Mesenchymal stem cell (in vitro differentiated cells and primary cell): ENCODE results near the gene MYH11.

Experiments used
- DNase-seq: peaks from one replicate; pipeline ENCODE4 v3.0.0-alpha.2; 2013
- H2AFZ ChIP-seq: one replicate; pipeline ENCODE4 v1.6.1; 2013; ENCODE audit warnings: low read depth, mild to moderate bottlenecking, control low read depth, inconsistent platforms, low read length, moderate library complexity
- H2AK5ac ChIP-seq: 2 replicates; pipeline ENCODE4 v1.6.1; 2013; ENCODE audit warnings: low read length, moderate library complexity, mild to moderate bottlenecking, inconsistent platforms; ENCODE audit not compliant: severe bottlenecking
- H2BK120ac ChIP-seq: one replicate; pipeline ENCODE4 v1.6.1; 2013; ENCODE audit warnings: low read depth, mild to moderate bottlenecking, inconsistent platforms, low read length, moderate library complexity
- H2BK12ac ChIP-seq, 2 experiments: one replicate each; pipeline ENCODE4 v1.6.1; 2013; ENCODE audit warnings: inconsistent platforms in 2 of 2, low read length in 2 of 2, mild to moderate bottlenecking in 2 of 2, moderate library complexity in 2 of 2, control low read depth in 1 of 2
- H2BK15ac ChIP-seq: one replicate; pipeline ENCODE4 v1.6.1; 2013; ENCODE audit warnings: mild to moderate bottlenecking, low read depth, inconsistent platforms; ENCODE audit not compliant: poor library complexity, severe bottlenecking
- H2BK5ac ChIP-seq: 2 replicates; pipeline ENCODE4 v1.6.1; 2013; ENCODE audit warnings: low read depth, mild to moderate bottlenecking, low read length, control low read depth, inconsistent platforms; ENCODE audit not compliant: poor library complexity, severe bottlenecking
- H3K14ac ChIP-seq, 2 experiments: one replicate each; pipeline ENCODE4 v1.6.1; 2013; ENCODE audit warnings: inconsistent platforms in 2 of 2, low read length in 2 of 2, control low read depth in 1 of 2, mild to moderate bottlenecking in 1 of 2, moderate library complexity in 1 of 2
- H3K18ac ChIP-seq, 2 experiments: one replicate each; pipeline ENCODE4 v1.6.1; 2013; ENCODE audit warnings: inconsistent platforms in 2 of 2, low read length in 2 of 2, control low read depth in 1 of 2, low read depth in 1 of 2, mild to moderate bottlenecking in 1 of 2
- H3K23ac ChIP-seq, 2 experiments: one replicate each; pipeline ENCODE4 v1.6.1; 2013; ENCODE audit warnings: inconsistent platforms in 2 of 2, low read length in 2 of 2, mild to moderate bottlenecking in 2 of 2, moderate library complexity in 2 of 2, control low read depth in 1 of 2
- H3K27ac ChIP-seq: 2 replicates; pipeline ENCODE4 v1.5.1; 2013; ENCODE audit warnings: mild to moderate bottlenecking, moderate library complexity, low read length, control low read depth, inconsistent platforms; ENCODE audit not compliant: poor library complexity, severe bottlenecking
- H3K27me3 ChIP-seq, 2 experiments: 2 replicates each; pipeline versions ENCODE4 v1.6.1 to v1.7.0; 2013; ENCODE audit warnings: low read length in 2 of 2, mild to moderate bottlenecking in 2 of 2, moderate library complexity in 2 of 2, control low read depth in 1 of 2, inconsistent platforms in 1 of 2; ENCODE audit not compliant: control insufficient read depth in 1 of 2, insufficient read depth in 1 of 2
- H3K36me3 ChIP-seq, 2 experiments: 2 replicates each; pipeline versions ENCODE4 v1.6.1 to v1.7.0; 2013; ENCODE audit warnings: low read length in 2 of 2, control low read depth in 1 of 2, inconsistent platforms in 1 of 2, low read depth in 1 of 2, mild to moderate bottlenecking in 1 of 2; ENCODE audit not compliant: insufficient read depth in 2 of 2, control insufficient read depth in 1 of 2
- H3K4ac ChIP-seq, 2 experiments: one replicate each; pipeline ENCODE4 v1.6.1; 2013; ENCODE audit warnings: inconsistent platforms in 2 of 2, low read length in 2 of 2, mild to moderate bottlenecking in 2 of 2, moderate library complexity in 2 of 2, control low read depth in 1 of 2, low read depth in 1 of 2
- H3K4me1 ChIP-seq: 2 replicates; pipeline ENCODE4 v1.6.1; 2013; ENCODE audit warnings: low read depth, low read length, control low read depth; ENCODE audit not compliant: control insufficient read depth, insufficient read depth
- H3K4me2 ChIP-seq: 2 replicates; pipeline ENCODE4 v1.6.1; 2013; ENCODE audit warnings: low read length, mild to moderate bottlenecking, inconsistent platforms; ENCODE audit not compliant: poor library complexity, severe bottlenecking
- H3K4me3 ChIP-seq, 2 experiments: 2 replicates each; pipeline versions ENCODE4 v1.5.1 to v1.7.0; 2013; ENCODE audit warnings: low read length in 2 of 2, mild to moderate bottlenecking in 2 of 2, control low read depth in 1 of 2, low read depth in 1 of 2; ENCODE audit not compliant: insufficient read depth in 1 of 2
- H3K79me1 ChIP-seq: replicated peaks from 2 replicates; pipeline ENCODE4 v1.6.1; 2013; ENCODE audit warnings: mild to moderate bottlenecking, control low read depth, low read length, inconsistent platforms; ENCODE audit not compliant: poor library complexity, severe bottlenecking
- H3K9ac ChIP-seq: 2 replicates; pipeline ENCODE4 v1.7.0; 2013; ENCODE audit warnings: mild to moderate bottlenecking, low read length, moderate library complexity
- H3K9me3 ChIP-seq: 2 replicates; pipeline ENCODE4 v1.7.0; 2013; ENCODE audit warnings: mild to moderate bottlenecking, low read length; ENCODE audit not compliant: control insufficient read depth
- H4K8ac ChIP-seq: one replicate; pipeline ENCODE4 v1.6.1; 2013; ENCODE audit warnings: inconsistent platforms, mild to moderate bottlenecking, low read length, moderate library complexity
- H4K91ac ChIP-seq: one replicate; pipeline ENCODE4 v1.6.1; 2013; ENCODE audit warnings: mild to moderate bottlenecking, low read length, inconsistent platforms
- WGBS: methylation state at CpG from one replicate; pipeline ENCODE4 v1.1.7; 2013; ENCODE audit warnings: mixed read lengths; 5-methylcytosine and 5-hydroxymethylcytosine counted together

The MYH11 gene

DNA sequence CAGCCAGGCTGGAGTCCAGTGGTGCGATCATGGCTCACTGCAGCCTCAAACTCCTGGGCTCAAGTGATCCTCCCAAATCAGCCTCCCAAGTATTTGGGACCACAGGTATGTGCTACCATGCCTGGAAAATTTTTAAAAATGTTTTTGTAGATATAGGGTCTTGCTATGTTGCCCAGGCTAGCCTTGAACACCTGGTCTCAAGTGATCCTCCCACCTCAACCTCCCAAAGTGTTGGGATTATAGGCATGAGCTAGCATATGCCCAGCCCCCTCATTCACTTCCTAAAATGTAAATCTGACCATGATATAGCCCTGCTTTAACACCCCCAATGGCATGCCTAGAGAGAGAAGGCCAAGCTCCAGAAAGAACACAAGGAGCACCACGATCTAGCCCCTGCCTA lies 108.2 kb downstream of the MYH11 start:
- no peaks in the 10 kb centered on the region for H3K9me3 ChIP-seq
- DNase-seq = no peak

DNA sequence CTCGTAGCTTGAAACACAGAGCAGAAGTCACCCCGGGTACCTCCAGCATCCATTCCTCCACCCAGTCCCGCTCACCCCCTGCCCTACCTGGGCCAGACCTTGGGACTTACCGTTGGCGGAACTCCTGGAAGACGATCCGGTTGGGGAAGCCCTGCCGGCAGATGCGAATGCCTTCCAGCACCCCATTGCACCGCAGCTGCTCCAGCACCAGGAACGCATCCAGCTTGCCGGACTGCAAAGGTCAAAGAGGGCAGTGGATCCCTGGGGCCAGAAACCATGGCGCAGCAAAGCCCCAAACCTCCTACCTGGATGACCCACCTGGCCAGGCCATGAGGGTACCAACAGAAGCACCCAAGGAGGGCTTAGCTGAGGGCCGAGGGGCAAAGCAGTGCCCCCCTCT lies 108.9 kb downstream of the MYH11 start:
- no peak overlapping the region for H3K4me2 ChIP-seq
- no peak overlapping the region for H3K14ac ChIP-seq
- DNase-seq = no peak
- H3K79me1 ChIP-seq = no peaks in the 10 kb centered on the region
- H3K4me1 ChIP-seq = peaks cover 3% of the 10 kb centered on the region
- no peak overlapping the region for H2BK15ac ChIP-seq
- H2AFZ ChIP-seq = no peak overlapping the region
- H3K27me3 ChIP-seq = peaks cover 0 to 17% of the 10 kb centered on the region in 2 experiments
- no peak overlapping the region for H2BK120ac ChIP-seq
- no peak overlapping the region for H2BK5ac ChIP-seq
- H2AK5ac ChIP-seq = no peak overlapping the region
- H3K9ac ChIP-seq = no peak overlapping the region
- H3K27ac ChIP-seq = no peak overlapping the region
- H3K9me3 ChIP-seq = no peaks in the 10 kb centered on the region
- no peak overlapping the region for H3K4ac ChIP-seq
- 93% methylated on average over 14 of the region's 14 CpGs for WGBS
- H3K36me3 ChIP-seq = no peaks in the 10 kb centered on the region
- no peak overlapping the region for H3K4me3 ChIP-seq
- H3K18ac ChIP-seq = no peak overlapping the region
- no peak overlapping the region for H4K8ac ChIP-seq
- H2BK12ac ChIP-seq = no peak overlapping the region
- H4K91ac ChIP-seq = no peak overlapping the region
- H3K23ac ChIP-seq = no peak overlapping the region

More for the DNA sequence above, 108.2 kb downstream of the MYH11 start:
- Histone ChIP-seq H4K8ac (no peak overlapping the region), H2AFZ (no peak overlapping the region), H4K91ac (no peak overlapping the region), H3K4me1 (peaks cover 3% of the 10 kb centered on the region), H3K23ac (no peak overlapping the region), H2BK15ac (no peak overlapping the region), H2BK12ac (no peak overlapping the region), H3K18ac (no peak overlapping the region), H2BK5ac (no peak overlapping the region), H2BK120ac (no peak overlapping the region), H3K27ac (no peak overlapping the region), H3K9ac (no peak overlapping the region), H3K79me1 (no peaks in the 10 kb centered on the region), H3K4me2 (no peak overlapping the region), H3K27me3 (peaks cover 0 to 17% of the 10 kb centered on the region in 2 experiments), H3K36me3 (no peaks in the 10 kb centered on the region), H2AK5ac (no peak overlapping the region), H3K4me3 (no peak overlapping the region), H3K14ac (no peak overlapping the region), H3K4ac (no peak overlapping the region)
- 80% methylated on average over 2 of the region's 2 CpGs for WGBS

DNA sequence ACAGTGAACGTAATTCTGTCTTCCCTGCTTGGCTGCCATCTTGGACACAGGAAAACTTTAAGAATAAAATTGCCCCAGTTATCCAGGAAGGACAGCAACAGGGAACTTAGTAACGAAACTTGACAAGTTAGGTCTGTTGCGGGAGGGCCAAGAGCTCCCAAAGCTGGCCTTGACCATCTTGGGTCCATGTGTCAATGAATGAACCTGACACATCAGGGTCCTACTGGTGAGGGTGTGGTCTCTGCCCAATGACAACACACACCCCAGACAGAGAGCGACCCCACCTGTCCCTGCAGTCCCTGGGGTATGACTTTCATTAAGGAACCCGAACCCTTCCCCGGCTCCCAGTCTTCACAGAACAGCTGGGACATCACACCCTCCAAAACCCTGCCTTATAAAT lies 110.5 kb downstream of the MYH11 start:
- Histone ChIP-seq H3K14ac (no peak overlapping the region), H3K79me1 (no peaks in the 10 kb centered on the region), H3K23ac (no peak overlapping the region), H2AFZ (no peak overlapping the region), H3K9me3 (no peaks in the 10 kb centered on the region), H4K91ac (no peak overlapping the region), H3K4me2 (no peak overlapping the region), H3K27me3 (peaks cover 0 to 17% of the 10 kb centered on the region in 2 experiments), H3K36me3 (no peaks in the 10 kb centered on the region), H2BK12ac (no peak overlapping the region), H3K27ac (no peak overlapping the region), H3K4ac (no peak overlapping the region), H2AK5ac (no peak overlapping the region), H3K18ac (no peak overlapping the region), H2BK15ac (no peak overlapping the region), H3K4me1 (peaks cover 3% of the 10 kb centered on the region), H3K9ac (no peak overlapping the region), H2BK120ac (no peak overlapping the region), H3K4me3 (no peak overlapping the region), H2BK5ac (no peak overlapping the region), H4K8ac (no peak overlapping the region)
- no peak for DNase-seq
- 93% methylated on average over 6 of the region's 6 CpGs for WGBS

DNA sequence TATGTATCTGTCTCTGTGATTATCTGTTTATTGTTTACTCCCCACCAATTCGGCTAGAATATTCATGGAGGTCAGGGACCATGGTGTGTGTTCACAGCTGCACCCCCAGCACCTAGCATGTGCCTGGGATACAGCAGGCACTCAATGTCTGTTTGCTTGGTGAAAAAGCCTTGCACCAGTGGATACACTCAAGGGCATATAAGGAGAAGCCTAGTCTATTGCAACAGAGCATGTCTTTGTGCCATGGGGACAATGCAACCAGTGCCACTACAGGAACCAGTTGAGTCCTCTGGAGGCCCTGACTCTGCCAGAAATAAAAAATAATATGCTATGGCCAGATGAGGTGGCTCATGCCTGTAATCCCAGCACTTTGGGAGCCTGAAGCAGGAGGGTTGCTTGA lies 113.2 kb downstream of the MYH11 start:
- Histone ChIP-seq H2AK5ac (no peak overlapping the region), H3K23ac (no peak overlapping the region), H2AFZ (no peak overlapping the region), H3K9me3 (peaks cover 7% of the 10 kb centered on the region), H3K27ac (no peak overlapping the region), H2BK120ac (no peak overlapping the region), H3K4ac (no peak overlapping the region), H2BK5ac (no peak overlapping the region), H4K91ac (no peak overlapping the region), H3K79me1 (no peaks in the 10 kb centered on the region), H2BK12ac (no peak overlapping the region), H4K8ac (no peak overlapping the region), H3K4me1 (no peaks in the 10 kb centered on the region), H3K18ac (no peak overlapping the region), H3K4me3 (no peak overlapping the region), H3K4me2 (no peak overlapping the region), H3K14ac (no peak overlapping the region), H3K36me3 (no peaks in the 10 kb centered on the region), H2BK15ac (no peak overlapping the region), H3K9ac (no peak overlapping the region), H3K27me3 (peaks cover 0 to 12% of the 10 kb centered on the region in 2 experiments)
- WGBS = 94% methylated on average over 1 of the region's 1 CpG
- DNase-seq = no peak
